GM18858 (cell line): ENCODE data around the gene CACNA2D1.

Experiments
- ATAC-seq: cut with Tn5 transposase; IDR thresholded peaks from one replicate; pipeline ENCODE4 v1.9.1; 2021; ENCODE audit not compliant: unreplicated experiment

The CACNA2D1 gene

GRCh38 chr7:82443547-82444219, at the start of gene CACNA2D1:
Gene CACNA2D1 (minus strand): TSS chr7:82443777.
- no peak for ATAC-seq

- no peak for ATAC-seq
Observed at GRCh38 chr7:82481499-82482097, 38.0 kb upstream of the CACNA2D1 start.

GRCh38 chr7:82477733-82478515, 34.3 kb upstream of the CACNA2D1 start:
- ATAC-seq = no peak

GRCh38 chr7:82472966-82473365, 29.4 kb upstream of the CACNA2D1 start:
- no peak for ATAC-seq

GRCh38 chr7:82471351-82472020, 27.9 kb upstream of the CACNA2D1 start:
- no peak for ATAC-seq

GRCh38 chr7:82469207-82469606, 25.6 kb upstream of the CACNA2D1 start:
- ATAC-seq = no peak

- no peak for ATAC-seq
Observed at GRCh38 chr7:82468435-82468834, 24.9 kb upstream of the CACNA2D1 start.

- ATAC-seq = no peak
Observed at GRCh38 chr7:82467020-82467419, 23.4 kb upstream of the CACNA2D1 start.

- ATAC-seq = no peak
Observed at GRCh38 chr7:82464372-82464771, 20.8 kb upstream of the CACNA2D1 start.

GRCh38 chr7:82455295-82455694, 11.7 kb upstream of the CACNA2D1 start:
- ATAC-seq = no peak

- no peak for ATAC-seq
Observed at GRCh38 chr7:82450759-82451158, 7.2 kb upstream of the CACNA2D1 start.

GRCh38 chr7:82449910-82450309, 6.3 kb upstream of the CACNA2D1 start:
- ATAC-seq = no peak

GRCh38 chr7:82446897-82447296, 3.3 kb upstream of the CACNA2D1 start:
- ATAC-seq = no peak

- no peak for ATAC-seq
Observed at GRCh38 chr7:82445271-82445670, 1.7 kb upstream of the CACNA2D1 start.

GRCh38 chr7:82444220-82444909, 788 bp upstream of the CACNA2D1 start:
- ATAC-seq = no peak

- no peak for ATAC-seq
Observed at GRCh38 chr7:82443036-82443546, 486 bp downstream of the CACNA2D1 start.

GRCh38 chr7:82442492-82443035, 1.0 kb downstream of the CACNA2D1 start:
- no peak for ATAC-seq

GRCh38 chr7:82441669-82442478, 1.7 kb downstream of the CACNA2D1 start:
- ATAC-seq = no peak

- ATAC-seq = no peak
Observed at GRCh38 chr7:82438521-82438920, 5.1 kb downstream of the CACNA2D1 start.

GRCh38 chr7:82435769-82436168, 7.8 kb downstream of the CACNA2D1 start:
- no peak for ATAC-seq
